HG03342 (cell line): ENCODE measurements around the gene KMT5C.

Experiments used
- ATAC-seq: cut with Tn5 transposase; IDR thresholded peaks from one replicate; pipeline ENCODE4 v1.9.1; 2021; ENCODE audit warnings: mild to moderate bottlenecking, moderate library complexity; ENCODE audit not compliant: unreplicated experiment

The KMT5C gene

GRCh38 chr19:55362990-55363716 lies 23.5 kb downstream of the KMT5C start, which contains the start of gene GARIN5B:
Gene GARIN5B (minus strand): TSS chr19:55363260. CDS start chr19:55363066, 194 bp downstream.
- no peak for ATAC-seq

- no peak for ATAC-seq
Measured at GRCh38 chr19:55365245-55365644, 25.6 kb downstream of the KMT5C start.

- ATAC-seq = no peak
Measured at GRCh38 chr19:55365964-55366363, 26.3 kb downstream of the KMT5C start.

- ATAC-seq = no peak
Measured at GRCh38 chr19:55366790-55367189, 27.1 kb downstream of the KMT5C start.

GRCh38 chr19:55368106-55368505 lies 28.4 kb downstream of the KMT5C start:
- ATAC-seq = no peak

GRCh38 chr19:55368701-55369563 lies 29.3 kb downstream of the KMT5C start:
- ATAC-seq = no peak

- ATAC-seq = no peak
Measured at GRCh38 chr19:55369653-55370304, 30.1 kb downstream of the KMT5C start.

GRCh38 chr19:55370305-55370988 lies 30.8 kb downstream of the KMT5C start, which contains the start of gene IL11:
Gene IL11 (minus strand): TSS chr19:55370463. CDS start chr19:55370310, 153 bp downstream.
- no peak for ATAC-seq

GRCh38 chr19:55372316-55373081 lies 32.8 kb downstream of the KMT5C start:
- no peak for ATAC-seq

GRCh38 chr19:55373306-55373992 lies 33.8 kb downstream of the KMT5C start:
- ATAC-seq = no peak

GRCh38 chr19:55373993-55374757 lies 34.5 kb downstream of the KMT5C start:
- ATAC-seq = no peak

GRCh38 chr19:55376241-55376933 lies 36.7 kb downstream of the KMT5C start, which contains the start of gene TMEM190:
Gene TMEM190 (plus strand): TSS chr19:55376826. CDS start chr19:55376854, 28 bp downstream.
- no peak for ATAC-seq

- ATAC-seq = no peak
Measured at GRCh38 chr19:55377356-55378131, 37.9 kb downstream of the KMT5C start.

GRCh38 chr19:55379174-55379573 lies 39.5 kb downstream of the KMT5C start:
- no peak for ATAC-seq

GRCh38 chr19:55382013-55382412 lies 42.3 kb downstream of the KMT5C start:
- ATAC-seq = no peak

GRCh38 chr19:55382522-55383054 lies 42.9 kb downstream of the KMT5C start:
- no peak for ATAC-seq
